Measurements from ENCODE around the gene RPGRIP1.

- TF ChIP-seq CTCF (IDR thresholded peaks at IDR 0.05) (no peak), ZFX (IDR thresholded peaks at IDR 0.05; ENCODE audit: borderline replicate concordance) (no peak)
Measured at GRCh38 chr14:21298358-21298757, 18.5 kb downstream of the RPGRIP1 start.
